ENCODE data around the gene HRC.
"Not testable (repeated sequence)": the region's sequence is repeated elsewhere in the genome, so short reads cannot be mapped to it uniquely, and the experiment has no call there.

HRC gene

DNA sequence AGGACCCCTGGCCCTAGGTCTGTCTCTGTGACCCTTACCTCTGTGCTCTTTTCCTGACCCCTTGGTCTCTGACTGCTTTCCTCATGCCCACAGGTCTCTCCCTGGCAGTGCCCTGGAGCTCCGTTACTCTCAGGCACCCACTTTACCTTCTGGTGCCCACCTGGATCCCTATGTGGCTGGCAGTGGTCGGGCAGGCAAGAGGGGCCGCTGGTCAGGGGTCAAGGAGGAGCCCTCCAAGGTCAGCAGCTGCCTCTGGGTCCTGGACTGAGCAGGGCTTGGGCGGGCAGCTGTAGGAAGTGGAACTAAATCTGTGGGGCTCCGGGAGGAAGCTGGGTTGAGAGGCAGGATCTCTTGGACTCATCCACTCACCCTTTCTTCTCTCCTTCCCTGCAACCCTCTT, 19.5 kb downstream of the HRC start:
- no peak for DNase-seq (ENCODE audit: low spot score)

- DNase-seq (ENCODE audit: low spot score): no peak
Measured at GRCh38 chr19:49133621-49134454, 21.4 kb downstream of the HRC start.

GRCh38 chr19:49132974-49133609, 22.1 kb downstream of the HRC start:
- DNase-seq (ENCODE audit: low spot score): no peak

DNA sequence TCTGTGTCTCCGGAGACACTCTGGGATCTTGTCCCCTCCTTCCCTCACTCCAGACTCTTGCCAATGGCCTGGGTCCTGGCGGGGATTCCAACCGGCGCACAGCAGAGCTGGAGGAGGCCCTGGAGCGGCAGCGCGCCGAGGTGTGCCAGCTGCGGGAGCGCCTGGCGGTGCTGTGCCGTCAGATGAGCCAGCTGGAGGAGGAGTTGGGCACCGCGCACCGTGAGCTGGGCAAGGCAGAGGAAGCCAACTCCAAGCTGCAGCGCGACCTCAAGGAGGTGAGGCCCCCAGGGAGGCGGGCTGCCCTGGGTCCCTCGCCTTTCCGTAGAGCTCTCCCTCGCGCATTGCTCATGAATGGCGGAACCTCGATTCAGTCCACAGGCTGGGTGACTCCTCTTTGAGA, 24.9 kb downstream of the HRC start:
- DNase-seq (ENCODE audit: low spot score): no peak

- DNase-seq (ENCODE audit: low spot score): peak; percentile 66
Measured at GRCh38 chr19:49129238-49129583, 26.0 kb downstream of the HRC start.

GRCh38 chr19:49128545-49129237, 26.5 kb downstream of the HRC start:
- DNase-seq (ENCODE audit: low spot score): no peak

- DNase-seq (ENCODE audit: low spot score): peak; percentile 100
Measured at GRCh38 chr19:49127674-49128544, 27.3 kb downstream of the HRC start.

DNA sequence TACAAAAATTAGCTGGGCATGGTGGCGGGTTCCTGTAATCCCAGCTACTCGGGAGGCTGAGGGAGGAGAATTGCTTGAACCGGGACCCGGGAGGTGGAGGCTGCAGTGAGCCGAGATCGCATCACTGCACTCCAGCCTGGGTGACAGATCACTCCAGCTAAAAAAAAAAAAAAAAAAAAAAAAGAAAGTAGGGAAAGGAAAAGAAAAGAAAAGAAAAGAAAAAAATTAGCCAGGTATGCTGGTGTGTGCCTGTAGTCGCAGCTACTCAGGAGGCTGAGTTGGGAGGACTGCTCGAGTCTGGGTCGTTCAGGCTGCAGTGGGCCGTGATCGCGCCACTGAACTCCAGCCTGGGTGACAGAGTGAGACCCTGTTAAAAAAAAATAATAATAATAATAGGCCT, 28.0 kb downstream of the HRC start:
- not testable (repeated sequence) for DNase-seq (ENCODE audit: low spot score)

GRCh38 chr19:49126575-49126974, 28.6 kb downstream of the HRC start:
- DNase-seq (ENCODE audit: low spot score): no peak

DNA sequence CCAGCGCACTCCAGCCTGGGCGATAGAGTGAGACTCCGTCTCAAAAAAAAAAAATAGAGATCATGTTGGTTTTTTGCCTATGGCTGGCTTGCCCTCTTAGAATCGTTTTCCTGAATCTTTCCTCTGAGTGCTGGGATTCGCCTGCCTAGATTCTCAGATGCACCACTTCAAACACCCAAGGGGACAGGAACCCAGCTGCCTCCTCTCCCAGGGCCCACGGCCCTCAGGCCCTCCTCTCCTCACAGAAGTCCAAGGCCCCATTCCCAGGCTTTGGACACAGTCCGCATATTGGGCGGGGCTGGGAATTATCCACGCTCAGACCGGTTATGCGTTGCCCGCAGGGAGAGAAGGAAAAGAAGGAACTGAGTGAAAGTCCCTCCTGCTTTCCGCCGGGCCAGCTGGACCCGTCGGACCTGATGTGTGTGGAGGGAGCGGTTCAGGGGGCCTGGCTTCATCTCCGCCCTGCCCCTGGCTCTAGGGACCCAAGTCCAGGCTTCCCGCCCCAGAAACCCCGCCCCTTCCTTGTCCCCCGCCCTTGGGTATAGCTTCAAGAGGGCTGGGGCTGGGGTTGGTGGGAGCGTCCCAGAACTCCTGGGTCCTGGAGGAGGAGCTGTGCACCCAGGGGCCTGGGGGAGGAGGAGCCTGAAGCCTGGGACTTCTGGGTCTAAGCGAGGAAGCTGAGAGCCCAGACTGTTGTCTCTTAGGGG, 30.0 kb downstream of the HRC start:
- DNase-seq (ENCODE audit: low spot score): no peak

GRCh38 chr19:49123285-49123684, 31.9 kb downstream of the HRC start:
- DNase-seq (ENCODE audit: low spot score): not testable (repeated sequence)

DNA sequence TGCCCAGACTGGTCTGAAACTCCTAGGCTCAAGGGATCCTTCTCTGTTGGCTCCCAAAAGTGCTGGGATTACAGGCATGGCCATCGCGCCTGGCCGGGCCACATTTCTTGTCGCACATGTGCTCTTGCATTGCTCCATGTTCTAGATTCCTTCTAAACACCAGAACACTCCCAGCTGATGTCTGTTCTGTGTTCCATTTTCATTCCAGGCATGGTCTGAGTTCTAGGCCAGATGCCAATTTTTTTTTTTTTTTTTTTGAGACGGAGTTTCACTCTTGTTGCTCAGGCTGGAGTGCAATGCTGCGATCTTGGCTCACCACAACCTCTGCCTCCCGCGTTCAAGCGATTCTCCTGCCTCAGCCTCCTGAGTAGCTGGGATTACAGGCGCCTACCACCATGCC, 33.4 kb downstream of the HRC start:
- not testable (repeated sequence) for DNase-seq (ENCODE audit: low spot score)

GRCh38 chr19:49120868-49121267, 34.3 kb downstream of the HRC start:
- DNase-seq (ENCODE audit: low spot score): no peak

DNA sequence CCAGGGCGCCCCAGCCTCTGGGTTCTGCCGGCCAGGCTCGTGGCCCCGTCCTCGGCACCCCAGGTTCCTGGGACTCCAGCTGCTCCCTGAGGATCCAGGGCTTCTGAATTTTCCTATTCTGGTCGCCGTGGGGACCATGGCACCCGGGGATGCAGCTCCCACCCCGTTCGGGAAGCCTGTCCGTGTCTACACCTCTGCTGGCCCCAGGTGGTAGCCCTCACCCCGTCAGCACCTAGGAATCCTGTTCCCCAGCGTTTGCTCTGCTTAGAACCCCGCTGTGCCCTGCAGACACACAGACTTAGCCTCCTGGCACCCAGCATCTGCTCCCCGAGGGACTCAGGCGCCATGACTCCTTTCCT, 34.9 kb downstream of the HRC start:
- DNase-seq (ENCODE audit: low spot score): no peak

DNA sequence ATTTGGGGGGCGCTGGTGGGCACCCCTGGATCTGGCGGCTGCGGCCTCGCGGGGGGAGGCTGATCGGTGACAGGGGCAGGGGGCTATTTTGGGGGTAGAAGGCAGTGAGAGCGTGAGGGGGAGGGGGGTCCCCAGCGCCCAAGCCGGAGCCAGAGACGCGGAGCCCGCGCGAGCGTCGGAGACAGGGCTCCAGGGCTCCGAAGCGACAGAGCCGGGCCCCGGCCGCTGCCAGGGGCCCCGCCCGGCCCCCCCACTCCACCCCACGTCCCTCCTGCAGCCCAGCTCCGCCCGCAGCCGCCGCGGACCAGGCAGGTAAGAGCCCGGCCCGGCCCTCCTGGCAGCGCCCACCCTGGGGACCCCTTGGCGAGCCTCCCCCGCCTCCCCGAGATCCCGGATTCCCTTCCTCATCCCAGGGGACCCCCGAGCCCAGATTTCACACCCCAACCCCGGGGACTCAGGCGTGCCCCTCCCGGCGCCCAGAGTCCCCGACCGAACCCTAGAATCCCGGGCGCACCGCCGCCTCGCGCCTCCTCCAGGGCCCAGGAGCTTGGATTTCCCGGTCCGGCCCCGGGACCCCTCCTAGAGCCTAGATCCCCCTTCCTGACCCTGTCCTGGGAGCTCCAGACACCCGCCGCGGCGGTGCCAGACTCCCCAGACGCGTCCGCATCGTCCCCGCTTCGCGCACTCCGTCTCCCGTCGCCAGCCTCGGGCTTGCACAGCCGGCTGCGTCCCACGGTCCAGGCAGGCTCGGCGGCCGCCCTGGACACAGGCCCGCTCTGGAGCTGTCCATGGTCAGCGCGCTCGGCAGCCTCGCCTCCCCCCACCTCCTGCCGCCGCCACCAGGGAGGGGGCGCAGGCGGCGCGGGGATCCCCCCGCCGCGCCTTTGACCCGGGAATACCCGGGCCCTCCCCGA, 35.5 kb downstream of the HRC start, which contains the start of gene PPFIA3:
Gene PPFIA3 (plus strand): TSS at position 134 of the 914 bp plus-strand sequence. CDS start 8,330 bp downstream, outside the sequence.
- no peak for DNase-seq (ENCODE audit: low spot score)

GRCh38 chr19:49118565-49119410, 36.4 kb downstream of the HRC start, which contains the start of gene C19orf73:
TSS of gene C19orf73 (minus strand) at chr19:49119143. CDS start at chr19:49119022, 121 bp downstream.
- DNase-seq (ENCODE audit: low spot score): peak; percentile 95

GRCh38 chr19:49117677-49118564, 37.3 kb downstream of the HRC start:
- DNase-seq (ENCODE audit: low spot score): no peak

DNA sequence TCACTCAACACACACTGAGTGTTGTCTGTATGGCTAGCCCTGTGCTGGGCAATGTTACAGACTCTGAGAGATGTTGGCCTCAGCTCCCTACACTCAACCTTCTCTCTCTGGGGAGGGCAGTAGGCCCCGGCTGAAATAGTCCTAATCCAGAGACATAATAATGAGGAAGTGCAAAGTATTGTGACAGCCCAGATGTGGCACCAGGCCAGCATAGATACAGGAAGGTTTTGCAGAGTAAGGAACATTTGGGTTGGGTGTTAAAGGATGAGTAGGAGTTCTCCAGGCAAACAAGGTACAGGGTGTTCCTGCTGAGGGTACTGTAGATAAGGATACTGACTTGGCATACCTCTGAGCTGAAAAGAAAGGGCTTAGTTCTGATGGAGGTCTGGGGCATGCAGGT, 38.7 kb downstream of the HRC start:
- DNase-seq (ENCODE audit: low spot score): no peak
